Lower lobe of right lung (tissue), 2 donors: Measurements from ENCODE around the gene CALU. TPM values are rescaled to one million over a fixed set of nuclear protein-coding genes. Genes with fewer than 3 reads are reported as not detected.

ENCODE experiments used
- ATAC-seq, 2 donors: fragments of 200-7000 bp; cut with Tn5 transposase; one replicate each; pipeline ENCODE4 v1.9.1; 2020 to 2022; ENCODE audit warnings: mild to moderate bottlenecking in 2 of 2, moderate library complexity in 2 of 2
- DNase-seq: peaks from one replicate; pipeline ENCODE4 v3.0.0-alpha.2; 2020
- H3K27ac ChIP-seq: fragments of 200-600 bp; one replicate; pipeline ENCODE4 v1.8.0; 2022
- H3K27me3 ChIP-seq: fragments of 200-600 bp; one replicate; pipeline ENCODE4 v1.8.0; 2022; ENCODE audit warnings: low read depth
- H3K36me3 ChIP-seq: fragments of 200-600 bp; one replicate; pipeline ENCODE4 v1.8.0; 2022; ENCODE audit warnings: mild to moderate bottlenecking
- H3K4me1 ChIP-seq: fragments of 200-600 bp; one replicate; pipeline ENCODE4 v1.8.0; 2022
- H3K4me3 ChIP-seq: fragments of 200-600 bp; one replicate; pipeline ENCODE4 v1.8.0; 2022; ENCODE audit warnings: mild to moderate bottlenecking
- H3K9me3 ChIP-seq: fragments of 200-600 bp; one replicate; pipeline ENCODE4 v1.8.0; 2022
- CTCF ChIP-seq: fragments of 200-600 bp; IDR thresholded peaks from one replicate; pipeline ENCODE4 v1.8.0; 2022; ENCODE audit warnings: antibody characterized with exemption, mild to moderate bottlenecking
- intact Hi-C: fragments of 100-400 bp; cut with DNase I; formaldehyde crosslinking; loops from one replicate; pipeline ENCODE4 v1.11.0; 2022
- total RNA-seq: library from RNA; stranded (reverse); fragmentation: NEBNext Ultra II Directional; extraction: Animal tissue kit (Norgen Biotek cat#: 25700); gene quantifications from one replicate; pipeline ENCODE4 v1.2.1, GENCODE V29; 2021
- donor health status: DM: no; HTN: yes; CAD: no; lungs with severe emphysema.

CALU gene
- total RNA-seq, 1 donor from 2014 or later = 84.6 TPM

DNA sequence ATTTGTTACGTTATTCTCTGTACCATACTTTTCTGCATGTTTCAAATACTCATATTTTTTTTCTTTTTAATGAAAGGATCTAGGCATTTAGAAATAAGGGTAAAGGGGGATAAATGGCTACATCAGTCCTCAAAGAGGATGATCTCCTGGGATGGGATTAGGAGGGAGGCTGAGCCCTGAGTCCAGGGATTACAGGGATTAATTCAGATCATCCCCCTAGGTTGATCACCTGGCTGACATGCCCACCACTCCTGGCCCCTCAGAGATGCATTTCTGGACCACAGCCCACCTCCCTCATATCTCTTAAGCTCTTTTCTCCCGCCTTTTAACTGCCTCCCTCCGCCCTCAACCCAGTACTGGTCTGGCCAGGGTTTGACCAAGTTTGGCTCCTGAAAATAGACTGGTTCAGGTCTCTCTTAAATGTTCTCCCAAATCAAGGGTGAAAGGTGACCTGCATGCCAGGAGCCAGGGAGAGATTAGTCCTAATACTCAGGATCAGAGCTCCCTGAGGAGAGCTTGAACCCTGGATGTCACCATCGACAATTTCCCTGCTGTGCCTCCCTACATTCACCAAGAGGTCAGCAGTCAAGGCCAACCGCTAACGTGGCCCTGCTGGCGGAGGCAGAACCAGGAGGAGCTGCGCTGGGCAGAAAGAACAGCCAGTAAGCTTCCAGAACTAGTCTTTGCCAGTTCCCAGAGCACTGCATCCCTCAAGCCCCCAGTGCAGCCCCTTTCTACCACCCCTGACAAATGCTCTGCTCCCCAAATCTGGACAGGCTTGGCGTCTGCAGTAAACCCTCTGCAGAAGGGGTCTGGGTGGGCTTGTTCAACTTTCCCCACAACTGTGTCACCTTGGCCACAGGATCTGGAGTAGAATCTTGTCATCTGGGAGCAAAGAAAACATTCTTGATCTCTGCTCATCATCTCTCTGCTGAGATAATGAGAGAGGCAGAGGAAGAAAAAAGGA, 49.6 kb downstream of the CALU start:
- peaks cover 6% of the 10 kb centered on the region for H3K27me3 ChIP-seq
- no peak for DNase-seq
- H3K4me3 ChIP-seq = no peak overlapping the region
- ATAC-seq = no peak
- peaks cover 14% of the 10 kb centered on the region for H3K4me1 ChIP-seq
- intact Hi-C loops = no loop called here
- no peaks in the 10 kb centered on the region for H3K9me3 ChIP-seq
- no peak for TF ChIP-seq CTCF
- H3K27ac ChIP-seq = no peak overlapping the region
- no peaks in the 10 kb centered on the region for H3K36me3 ChIP-seq

GRCh38 chr7:128790315-128791041, 51.3 kb downstream of the CALU start:
- intact Hi-C loops = no loop called here
- ATAC-seq (peak; percentile 31 to 34), DNase-seq (no peak)
- no peaks in the 10 kb centered on the region for H3K36me3 ChIP-seq
- H3K4me3 ChIP-seq = peak overlapping the region; percentile 84
- TF ChIP-seq CTCF = no peak
- H3K27ac ChIP-seq = no peak overlapping the region
- H3K9me3 ChIP-seq = no peaks in the 10 kb centered on the region
- H3K4me1 ChIP-seq = peaks cover 14% of the 10 kb centered on the region
- H3K27me3 ChIP-seq = peaks cover 6% of the 10 kb centered on the region

DNA sequence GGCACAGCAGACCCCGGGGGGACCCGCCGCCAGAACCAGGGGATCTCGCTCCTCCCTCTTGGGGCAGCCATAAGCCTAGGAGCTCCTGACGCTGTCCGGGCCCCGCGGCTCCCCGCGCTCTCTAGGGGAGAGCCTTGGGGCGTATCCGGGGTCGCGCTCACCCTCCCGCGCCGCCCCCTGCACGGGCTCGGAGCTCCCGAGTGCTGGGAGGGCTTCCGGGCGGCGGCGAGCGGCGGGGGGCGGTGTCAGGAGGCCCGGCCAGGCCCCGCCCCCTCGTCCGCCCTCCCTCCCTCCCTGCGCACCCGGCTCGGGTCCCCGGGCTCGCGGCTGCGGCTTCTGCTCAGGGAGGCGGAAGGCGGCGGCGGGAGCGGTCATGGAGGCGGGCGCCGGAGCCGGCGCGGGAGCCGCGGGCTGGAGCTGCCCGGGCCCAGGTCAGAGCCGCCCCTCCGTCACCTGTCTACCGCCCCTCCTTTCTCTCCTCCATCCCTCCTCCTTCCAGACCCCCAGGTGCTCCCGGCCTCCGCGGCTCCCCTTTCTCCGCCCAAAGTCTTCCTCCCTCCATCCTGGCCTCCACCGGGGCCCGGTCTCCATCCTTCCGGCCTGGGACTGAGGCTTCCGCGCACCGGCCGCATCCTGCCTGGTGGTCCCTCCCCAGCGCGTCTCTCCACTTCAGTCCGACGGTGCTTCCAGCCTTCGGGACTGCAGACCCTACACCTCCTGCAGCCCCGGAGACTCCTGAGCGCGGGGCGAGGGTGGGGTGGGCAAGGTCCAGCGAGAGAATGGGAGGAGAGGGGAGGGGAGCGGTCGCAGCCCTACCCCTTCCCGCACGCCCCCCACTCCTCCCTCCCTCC, 52.2 kb downstream of the CALU start, which contains the start of gene CCDC136:
CCDC136 (plus strand) TSS at position 848 of the 851 bp plus-strand sequence. CDS start 444 bp downstream, outside the sequence.
- ATAC-seq (peak; percentile 89 to 92), DNase-seq (peak; percentile 77)
- TF ChIP-seq CTCF = no peak
- intact Hi-C loops = no loop called here
- H3K9me3 ChIP-seq = no peaks in the 10 kb centered on the region
- H3K36me3 ChIP-seq = no peaks in the 10 kb centered on the region
- H3K4me1 ChIP-seq = peaks cover 14% of the 10 kb centered on the region
- H3K27ac ChIP-seq = no peak within 1 kb of the TSS
- peak within 1 kb of the TSS; percentile 84 for H3K4me3 ChIP-seq
- peaks cover 6% of the 10 kb centered on the region for H3K27me3 ChIP-seq

DNA sequence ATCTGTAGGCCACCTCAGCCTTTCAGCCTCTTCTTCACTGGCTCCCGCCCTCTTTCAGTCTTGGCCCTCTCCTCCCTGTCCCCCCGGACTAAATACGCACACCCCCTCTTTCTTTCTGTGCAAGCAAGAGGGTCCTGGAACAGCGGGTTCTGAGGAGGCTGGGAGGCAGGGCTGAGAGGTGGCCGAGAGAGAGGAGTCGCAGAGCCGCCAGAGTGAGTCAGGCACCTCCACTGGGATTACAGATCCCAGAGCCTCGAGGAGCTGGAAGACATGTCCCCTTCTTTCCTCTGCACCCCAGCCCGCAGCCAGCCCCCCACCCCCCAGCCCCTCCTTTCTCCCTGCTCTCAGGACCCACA, 52.8 kb downstream of the CALU start:
- Histone ChIP-seq H3K4me1 (peaks cover 14% of the 10 kb centered on the region), H3K9me3 (no peaks in the 10 kb centered on the region), H3K27ac (no peak overlapping the region), H3K27me3 (peaks cover 6% of the 10 kb centered on the region), H3K36me3 (no peaks in the 10 kb centered on the region), H3K4me3 (peak overlapping the region; percentile 84)
- intact Hi-C loops = no loop called here
- no peak for TF ChIP-seq CTCF
- DNase-seq (no peak), ATAC-seq (peak in 1 of 2 donors; percentile 2)
